DOHH2 (cell line): ENCODE data around the gene ZMYM1.
"Not testable (repeated sequence)": the region's sequence is repeated elsewhere in the genome, so short reads cannot be mapped to it uniquely, and the experiment has no call there.

ENCODE experiments used
- H3F3A ChIP-seq: fragments of 200-600 bp; sonication (generic), shearing (Covaris generic); 2 replicates; pipeline ENCODE4 v1.6.0; 2016; ENCODE audit warnings: antibody characterized with exemption, mild to moderate bottlenecking; ENCODE audit not compliant: control insufficient read depth, insufficient read depth
- H3K27ac ChIP-seq: fragments of 200-600 bp; sonication (generic); 2 replicates; pipeline ENCODE4 v1.5.1; 2014; ENCODE audit warnings: low read depth, mild to moderate bottlenecking, low read length, moderate library complexity
- H3K27me3 ChIP-seq: fragments of 200-600 bp; sonication (generic); 2 replicates; pipeline ENCODE4 v1.6.1; 2014; ENCODE audit warnings: mild to moderate bottlenecking, low read length, mixed read lengths; ENCODE audit not compliant: control insufficient read depth
- H3K36me3 ChIP-seq: fragments of 200-600 bp; sonication (generic); 2 replicates; pipeline ENCODE4 v1.6.1; 2014; ENCODE audit warnings: mild to moderate bottlenecking, low read length, moderate library complexity, mixed read lengths; ENCODE audit not compliant: control insufficient read depth
- H3K4me1 ChIP-seq: fragments of 200-600 bp; sonication (generic); 2 replicates; pipeline ENCODE4 v1.6.1; 2014; ENCODE audit warnings: mild to moderate bottlenecking, low read length, mixed read lengths; ENCODE audit not compliant: control insufficient read depth
- H3K4me2 ChIP-seq: fragments of 200-600 bp; sonication (generic); 2 replicates; pipeline ENCODE4 v1.6.0; 2014; ENCODE audit warnings: mild to moderate bottlenecking, low read length, moderate library complexity
- H3K4me3 ChIP-seq: fragments of 200-600 bp; sonication (generic); 2 replicates; pipeline ENCODE4 v1.5.1; 2014; ENCODE audit warnings: mild to moderate bottlenecking, low read length, mixed read lengths
- H3K79me2 ChIP-seq: fragments of 200-600 bp; sonication (generic); 2 replicates; pipeline ENCODE4 v1.6.1; 2014; ENCODE audit warnings: mild to moderate bottlenecking, low read length, mixed read lengths; ENCODE audit not compliant: control insufficient read depth
- H3K9me2 ChIP-seq: fragments of 200-600 bp; sonication (generic); replicated peaks from 2 replicates; pipeline ENCODE4 v1.6.1; 2014; ENCODE audit warnings: mild to moderate bottlenecking, low read length, mixed read lengths; ENCODE audit not compliant: control insufficient read depth
- H3K9me3 ChIP-seq: fragments of 200-600 bp; sonication (generic); 2 replicates; pipeline ENCODE4 v1.6.1; 2014; ENCODE audit warnings: antibody characterized with exemption, low read length, mixed read lengths; ENCODE audit not compliant: control insufficient read depth, insufficient read depth
- H4K20me1 ChIP-seq: fragments of 200-600 bp; sonication (generic); 2 replicates; pipeline ENCODE4 v1.6.0; 2014; ENCODE audit warnings: low read depth, mild to moderate bottlenecking, antibody characterized with exemption, low read length, moderate library complexity; ENCODE audit not compliant: control insufficient read depth, insufficient read depth
- CTCF ChIP-seq: fragments of 200-600 bp; sonication (generic); IDR thresholded peaks from one replicate; pipeline ENCODE4 v1.5.1; 2014; ENCODE audit warnings: antibody characterized with exemption, mild to moderate bottlenecking, low read depth, low read length; ENCODE audit not compliant: poor library complexity, severe bottlenecking
- EZH2phosphoT487 ChIP-seq: fragments of 200-600 bp; sonication (generic); IDR thresholded peaks from 2 replicates; pipeline ENCODE4 v1.6.1; 2017; ENCODE audit warnings: borderline replicate concordance, mild to moderate bottlenecking, antibody characterized with exemption, low read length, moderate library complexity, mixed read lengths

ZMYM1 gene

DNA sequence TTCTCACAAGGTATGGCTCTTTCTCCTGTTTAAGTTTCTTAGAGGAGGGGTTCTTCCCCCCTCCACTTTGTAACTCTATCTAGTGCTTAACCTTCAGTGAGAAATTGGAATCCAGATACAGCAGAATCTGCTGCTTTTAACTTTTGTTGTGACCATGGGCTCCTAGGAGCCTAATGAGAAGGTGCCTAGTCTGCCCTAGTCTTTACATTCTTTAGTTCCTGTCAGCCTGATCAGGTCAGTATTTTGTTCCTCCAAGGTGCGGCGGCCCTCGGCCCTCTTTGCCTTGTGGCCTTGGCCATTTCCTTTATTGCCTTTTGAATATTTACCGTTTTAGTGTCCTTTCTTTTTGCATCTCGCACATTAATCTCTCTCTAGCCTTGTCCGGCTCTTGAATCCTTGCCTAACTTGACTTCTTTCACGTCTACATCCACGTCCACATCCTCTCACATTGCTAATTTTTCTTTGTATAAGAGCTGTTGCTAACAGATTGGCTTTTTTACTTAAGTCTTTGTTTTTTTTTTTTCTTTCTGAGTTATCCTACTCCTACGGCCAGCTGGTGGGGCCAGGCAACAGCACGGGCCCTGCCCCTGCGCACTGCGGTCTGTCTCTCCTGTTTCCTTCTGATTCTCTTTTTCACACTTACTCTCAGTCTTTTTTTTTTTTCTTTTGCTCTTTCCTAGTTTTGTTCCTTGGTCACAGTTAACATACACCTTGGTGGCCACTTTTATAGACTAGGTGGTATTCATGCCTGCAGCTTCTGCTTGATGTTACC, 64.7 kb downstream of the ZMYM1 start:
- Histone ChIP-seq H4K20me1 (no peaks in the 10 kb centered on the region), H3K4me2 (no peak overlapping the region), H3K9me3 (no peaks in the 10 kb centered on the region), H3K4me3 (no peak overlapping the region), H3K27me3 (0 out of 2 replicates have a peak, but pooled peaks cover 4% of the 10 kb centered on the region), H3K9me2 (no peaks in the 10 kb centered on the region), H3K27ac (no peak overlapping the region), H3K79me2 (no peaks in the 10 kb centered on the region), H3K4me1 (no peaks in the 10 kb centered on the region), H3F3A (no peaks in the 10 kb centered on the region), H3K36me3 (no peaks in the 10 kb centered on the region)
- TF ChIP-seq EZH2phosphoT487: no peak
- TF ChIP-seq CTCF: no peak

DNA sequence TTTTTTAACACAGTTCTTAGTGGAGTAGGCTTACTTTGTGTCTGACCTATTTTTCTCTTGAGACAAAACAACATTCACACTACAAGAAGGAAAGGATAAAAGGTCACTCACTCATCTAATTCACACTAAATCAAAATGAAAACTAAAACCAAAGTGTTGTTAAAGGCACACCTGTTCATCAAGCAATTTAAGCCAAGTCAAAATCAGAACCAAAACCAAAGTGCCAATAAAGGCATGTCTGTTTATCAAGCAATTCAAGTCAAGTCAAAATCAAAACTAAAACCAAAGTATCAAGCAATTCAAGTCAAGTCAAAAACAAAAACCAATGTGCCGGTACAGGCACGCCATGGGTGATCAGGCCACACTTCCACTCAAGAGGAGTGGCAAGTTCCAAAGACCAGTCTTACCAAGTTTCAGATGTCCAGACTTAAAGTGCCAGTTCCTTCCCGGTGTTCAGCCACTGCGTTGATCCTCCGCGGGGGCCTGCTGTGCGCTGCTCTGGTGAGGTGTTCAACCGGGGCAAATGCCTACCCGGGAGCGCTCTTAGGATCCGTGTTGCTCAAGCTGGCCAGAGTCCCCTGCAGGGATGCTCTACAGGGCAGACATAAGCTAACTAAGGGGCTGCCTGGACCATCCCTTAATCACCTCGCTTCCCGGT, 66.8 kb downstream of the ZMYM1 start:
- not testable (repeated sequence) for H3K27me3 ChIP-seq, H3K4me3 ChIP-seq, H4K20me1 ChIP-seq, H3K9me2 ChIP-seq, H3K4me2 ChIP-seq, H3K27ac ChIP-seq, H3K36me3 ChIP-seq, H3F3A ChIP-seq, H3K79me2 ChIP-seq, H3K4me1 ChIP-seq, H3K9me3 ChIP-seq

DNA sequence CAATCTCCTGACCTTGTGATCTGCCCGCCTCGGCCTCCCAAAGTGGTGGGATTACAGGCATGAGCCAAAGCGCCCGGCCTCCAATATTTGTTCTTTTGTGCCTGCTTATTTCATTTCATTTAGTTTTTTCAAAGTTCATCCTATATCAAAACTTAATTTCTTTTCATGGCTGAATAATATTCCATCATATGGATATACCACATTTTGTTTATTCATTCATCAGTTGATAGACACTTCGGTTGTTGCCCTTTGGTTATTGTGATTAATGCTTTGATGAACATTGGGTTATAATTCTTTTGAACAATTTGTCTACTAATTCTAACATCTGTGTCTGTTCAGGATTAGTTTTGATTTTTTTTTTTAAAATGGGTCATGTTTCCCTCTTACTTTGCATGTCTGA, 72.0 kb downstream of the ZMYM1 start:
- TF ChIP-seq EZH2phosphoT487: no peak
- TF ChIP-seq CTCF: no peak
- no peaks in the 10 kb centered on the region for H3K9me3 ChIP-seq
- no peak overlapping the region for H3K4me3 ChIP-seq
- H3K9me2 ChIP-seq: no peaks in the 10 kb centered on the region
- no peaks in the 10 kb centered on the region for H3K27me3 ChIP-seq
- no peaks in the 10 kb centered on the region for H3K4me1 ChIP-seq
- no peaks in the 10 kb centered on the region for H4K20me1 ChIP-seq
- H3F3A ChIP-seq: no peaks in the 10 kb centered on the region
- H3K27ac ChIP-seq: no peak overlapping the region
- H3K4me2 ChIP-seq: no peak overlapping the region
- no peaks in the 10 kb centered on the region for H3K79me2 ChIP-seq
- no peaks in the 10 kb centered on the region for H3K36me3 ChIP-seq

GRCh38 chr1:35164893-35165292, 85.7 kb downstream of the ZMYM1 start:
- Histone ChIP-seq H3K36me3 (no peaks in the 10 kb centered on the region), H3F3A (0 out of 2 replicates have a peak, but pooled peaks cover 2% of the 10 kb centered on the region), H3K79me2 (no peaks in the 10 kb centered on the region), H4K20me1 (no peaks in the 10 kb centered on the region), H3K4me3 (no peak overlapping the region), H3K9me2 (no peaks in the 10 kb centered on the region), H3K4me1 (no peaks in the 10 kb centered on the region), H3K27ac (no peak overlapping the region), H3K9me3 (peaks cover 5% of the 10 kb centered on the region), H3K27me3 (no peaks in the 10 kb centered on the region), H3K4me2 (no peak overlapping the region)
- no peak for TF ChIP-seq EZH2phosphoT487
- TF ChIP-seq CTCF: no peak
